Lower leg skin (tissue), 4 donors: ENCODE results near the gene ARG2. TPM values are rescaled to one million over a fixed set of nuclear protein-coding genes. Genes with fewer than 3 reads are reported as not detected.

Source experiments
- DNase-seq, 2 donors: peaks; one replicate each; pipeline ENCODE4 v3.0.0-alpha.2; 2019; ENCODE audit warnings: low spot score in 2 of 2
- H3K4me3 ChIP-seq: fragments of 200-600 bp; sonication (generic); 2 replicates; pipeline ENCODE4 v1.5.1; 2017; ENCODE audit warnings: mild to moderate bottlenecking, low read depth; ENCODE audit not compliant: poor library complexity, severe bottlenecking
- POLR2A ChIP-seq, 2 donors: fragments of 450-650 bp; IDR thresholded peaks; one replicate each; pipeline ENCODE4 v1.6.1; 2016 to 2017; ENCODE audit warnings: antibody characterized with exemption in 2 of 2, mild to moderate bottlenecking in 1 of 2, moderate library complexity in 1 of 2
- WGBS, 2 donors: methylation state at CpG; one replicate each; pipeline ENCODE4 v1.1.5; 2018; 5-methylcytosine and 5-hydroxymethylcytosine counted together
- intact Hi-C: fragments of 100-400 bp; cut with DNase I; formaldehyde crosslinking; loops from one replicate; pipeline ENCODE4 v1.15.0; 2023; ENCODE audit warnings: low total_unique reads
- total RNA-seq, 4 donors: library from RNA; depleted of rRNA; stranded (reverse); fragments of >200 nt; gene quantifications; one replicate each; pipeline ENCODE4 v1.1.0, GENCODE V29; 2016
- TF ChIP-seq, protein P1 (sequence below), 3 donors: fragments of 450-650 bp; IDR thresholded peaks; one replicate each; pipeline ENCODE4 v1.5.1; 2016; ENCODE audit warnings: antibody characterized with exemption in 3 of 3, mild to moderate bottlenecking in 3 of 3, moderate library complexity in 2 of 3

Gene ARG2
- total RNA-seq, 4 donors from 2014 or later: 3.5 to 6.8 (median 5.2) TPM

DNA sequence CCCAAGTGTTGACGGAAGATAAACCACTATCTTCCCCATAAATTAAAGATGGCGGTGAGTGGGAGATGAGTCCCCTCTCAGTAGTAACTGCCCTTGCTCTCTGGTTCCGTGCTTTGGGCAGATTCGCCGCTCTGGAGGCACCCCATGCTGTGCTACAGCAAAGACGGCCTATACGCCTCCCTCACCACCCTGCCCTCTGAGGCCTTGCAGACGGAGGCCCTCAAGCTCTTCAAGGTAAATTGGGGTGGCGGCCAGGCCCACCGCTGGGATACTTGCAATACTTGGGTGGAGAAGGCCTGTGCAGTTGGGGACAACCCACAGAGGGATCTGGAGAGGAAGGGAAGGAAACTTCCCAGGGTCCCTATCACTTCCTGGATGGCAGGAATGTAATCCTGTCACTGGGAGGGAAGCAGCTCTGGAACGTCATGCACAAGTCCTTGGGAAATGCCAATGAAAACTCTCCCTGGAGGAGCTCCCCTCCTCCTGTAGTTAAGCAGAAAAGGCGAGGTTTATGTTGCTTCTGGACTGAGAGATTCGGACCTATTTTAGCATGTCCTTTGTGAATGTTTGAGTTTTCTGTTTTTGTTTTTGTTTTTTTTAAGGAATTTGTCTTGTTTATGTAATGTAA lies 42.4 kb upstream of the ARG2 start:
- intact Hi-C loops: no loop called here
- no peak for DNase-seq
- WGBS, 2 donors: 81 to 88% methylated on average over 13 of the region's 13 CpGs
- H3K4me3 ChIP-seq: no peak overlapping the region
- TF ChIP-seq POLR2A (IDR thresholded peaks at IDR 0.05): no peak
- TF ChIP-seq, protein P1, sequence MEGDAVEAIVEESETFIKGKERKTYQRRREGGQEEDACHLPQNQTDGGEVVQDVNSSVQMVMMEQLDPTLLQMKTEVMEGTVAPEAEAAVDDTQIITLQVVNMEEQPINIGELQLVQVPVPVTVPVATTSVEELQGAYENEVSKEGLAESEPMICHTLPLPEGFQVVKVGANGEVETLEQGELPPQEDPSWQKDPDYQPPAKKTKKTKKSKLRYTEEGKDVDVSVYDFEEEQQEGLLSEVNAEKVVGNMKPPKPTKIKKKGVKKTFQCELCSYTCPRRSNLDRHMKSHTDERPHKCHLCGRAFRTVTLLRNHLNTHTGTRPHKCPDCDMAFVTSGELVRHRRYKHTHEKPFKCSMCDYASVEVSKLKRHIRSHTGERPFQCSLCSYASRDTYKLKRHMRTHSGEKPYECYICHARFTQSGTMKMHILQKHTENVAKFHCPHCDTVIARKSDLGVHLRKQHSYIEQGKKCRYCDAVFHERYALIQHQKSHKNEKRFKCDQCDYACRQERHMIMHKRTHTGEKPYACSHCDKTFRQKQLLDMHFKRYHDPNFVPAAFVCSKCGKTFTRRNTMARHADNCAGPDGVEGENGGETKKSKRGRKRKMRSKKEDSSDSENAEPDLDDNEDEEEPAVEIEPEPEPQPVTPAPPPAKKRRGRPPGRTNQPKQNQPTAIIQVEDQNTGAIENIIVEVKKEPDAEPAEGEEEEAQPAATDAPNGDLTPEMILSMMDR (IDR thresholded peaks at IDR 0.05): no peak

DNA sequence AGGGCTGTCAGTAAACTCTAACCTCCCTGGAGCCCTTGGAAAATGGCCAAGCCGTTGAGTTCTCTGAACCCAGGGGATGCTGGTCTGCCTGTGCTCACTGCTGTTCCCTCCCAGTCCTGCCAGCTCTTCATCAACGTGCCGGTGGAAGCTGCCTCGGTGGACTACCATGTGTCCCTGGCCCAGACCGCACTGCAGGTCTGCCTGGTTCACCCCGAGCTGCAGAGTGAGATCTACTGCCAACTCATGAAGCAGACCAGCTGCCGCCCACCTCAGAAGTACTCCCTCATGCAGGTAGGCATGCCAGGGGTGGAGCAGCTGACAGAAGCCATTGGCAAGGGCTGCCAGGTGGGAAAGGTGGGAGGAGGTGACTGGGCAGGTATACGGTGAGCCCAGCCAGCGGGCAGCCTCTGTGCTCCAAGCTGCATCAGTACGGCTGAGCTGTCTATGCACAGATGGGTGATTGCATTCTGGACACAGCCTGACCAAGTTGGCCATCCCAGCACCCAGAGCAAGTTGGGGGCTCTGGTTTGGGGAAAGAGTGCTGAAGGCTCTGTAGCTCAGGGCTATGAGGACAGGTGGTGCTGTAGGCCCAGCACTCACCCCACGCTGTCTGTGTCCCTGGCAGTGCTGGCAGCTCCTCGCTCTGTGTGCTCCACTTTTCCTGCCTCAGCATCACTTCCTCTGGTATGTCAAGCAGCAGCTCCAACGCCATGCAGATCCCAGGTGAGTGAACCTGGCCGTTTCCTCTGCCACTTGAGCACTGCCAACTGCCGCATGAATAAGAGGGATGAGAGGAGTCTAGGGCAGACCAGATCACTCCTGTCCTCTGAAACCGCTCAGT lies 41.6 kb upstream of the ARG2 start:
- H3K4me3 ChIP-seq: no peak overlapping the region
- intact Hi-C loops: no loop called here
- TF ChIP-seq, protein P1 (IDR thresholded peaks at IDR 0.05): no peak
- TF ChIP-seq POLR2A (IDR thresholded peaks at IDR 0.05): no peak
- no peak for DNase-seq
- WGBS, 2 donors: 83 to 84% methylated on average over 12 to 16 of the region's 16 CpGs

DNA sequence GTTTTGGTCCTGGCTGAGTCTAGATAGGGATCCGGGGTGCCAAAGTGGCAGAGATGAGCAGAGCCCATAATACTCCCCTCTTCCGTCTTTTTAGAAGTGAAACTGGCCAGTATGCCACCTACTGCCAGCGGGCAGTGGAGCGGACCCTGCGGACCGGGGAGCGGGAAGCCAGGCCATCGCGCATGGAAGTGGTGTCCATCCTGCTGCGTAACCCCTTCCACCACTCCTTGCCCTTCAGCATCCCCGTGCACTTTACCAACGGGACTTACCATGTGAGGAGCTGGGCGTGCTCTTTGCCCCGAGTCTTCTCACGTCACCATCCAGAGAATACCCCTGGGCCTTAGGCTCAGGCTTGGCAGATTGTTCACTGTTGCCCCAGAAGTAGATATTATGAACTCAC lies 40.7 kb upstream of the ARG2 start:
- intact Hi-C loops: no loop called here
- 82 to 90% methylated on average over 15 of the region's 15 CpGs for WGBS, 2 donors
- no peak overlapping the region for H3K4me3 ChIP-seq
- no peak for DNase-seq
- TF ChIP-seq, protein P1 (IDR thresholded peaks at IDR 0.05): no peak
- no peak for TF ChIP-seq POLR2A (IDR thresholded peaks at IDR 0.05)

DNA sequence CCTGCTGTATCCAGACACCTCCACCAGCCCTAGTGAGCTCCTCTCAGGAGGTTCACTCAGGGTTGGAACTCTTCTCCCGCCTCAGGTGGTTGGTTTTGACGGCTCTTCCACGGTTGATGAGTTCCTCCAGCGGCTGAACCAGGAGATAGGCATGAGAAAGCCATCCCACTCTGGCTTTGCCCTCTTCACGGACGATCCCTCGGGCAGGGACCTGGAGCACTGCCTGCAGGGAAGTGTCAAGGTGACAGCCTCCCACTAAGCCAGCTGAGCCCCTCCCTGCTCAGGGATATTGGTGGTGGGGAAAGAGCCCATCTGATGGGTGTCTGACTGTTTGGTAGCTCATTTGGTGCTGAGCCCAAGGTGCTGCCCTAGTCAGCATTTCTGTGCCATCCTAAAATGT lies 40.1 kb upstream of the ARG2 start:
- TF ChIP-seq, protein P1 (IDR thresholded peaks at IDR 0.05): no peak
- TF ChIP-seq POLR2A (IDR thresholded peaks at IDR 0.05): no peak
- 83 to 85% methylated on average over 7 of the region's 7 CpGs for WGBS, 2 donors
- intact Hi-C loops: no loop called here
- DNase-seq: peak in 1 of 2 donors; percentile 80
- no peak overlapping the region for H3K4me3 ChIP-seq

DNA sequence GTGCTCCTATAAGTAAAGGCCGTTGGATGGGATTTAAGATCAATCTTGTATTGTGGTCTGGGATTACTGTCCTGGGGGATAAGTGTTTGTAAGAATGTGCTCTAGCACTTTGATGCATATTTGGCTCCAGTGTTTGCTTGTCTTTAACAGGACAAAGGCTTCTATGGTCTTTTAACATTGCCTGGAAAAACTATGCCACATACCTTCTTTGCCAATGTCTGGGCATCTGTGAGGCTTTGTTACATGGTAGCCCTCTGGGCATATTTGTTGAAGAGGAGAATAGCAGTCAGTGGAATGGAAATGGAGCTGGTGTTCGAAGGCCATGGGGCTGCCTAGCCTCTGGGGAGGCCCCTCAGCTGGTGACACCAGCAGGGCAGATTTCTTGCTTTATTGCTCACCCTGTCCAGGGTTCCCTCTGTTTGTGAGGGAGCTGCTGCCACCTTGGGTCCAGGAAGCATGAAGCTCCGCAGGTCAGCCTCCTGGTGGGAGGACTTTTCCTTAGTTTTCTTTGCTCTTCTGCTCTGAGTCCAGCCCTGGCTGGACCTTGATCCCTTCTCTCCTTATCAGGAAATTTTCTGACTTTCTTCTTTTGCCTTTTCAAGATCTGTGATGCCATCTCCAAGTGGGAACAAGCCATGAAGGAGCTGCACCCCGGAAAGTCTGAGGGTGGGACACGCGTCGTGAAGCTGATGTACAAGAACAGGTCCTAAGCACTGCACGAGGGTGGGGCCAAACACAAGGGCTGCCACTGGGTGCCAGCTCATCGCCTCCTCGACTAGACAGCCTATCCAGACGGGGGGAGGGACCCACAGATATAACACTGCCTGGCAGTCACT lies 39.2 kb upstream of the ARG2 start:
- peak in 1 of 2 donors; percentile 76 for DNase-seq
- H3K4me3 ChIP-seq: no peak overlapping the region
- intact Hi-C loops: no loop called here
- TF ChIP-seq, protein P1 (IDR thresholded peaks at IDR 0.05): no peak
- no peak for TF ChIP-seq POLR2A (IDR thresholded peaks at IDR 0.05)
- WGBS, 2 donors: 81 to 84% methylated on average over 11 of the region's 11 CpGs
